BE2C (cell line): ENCODE data around the gene SLC47A2.

Experiments
- DNase-seq: peaks from one replicate; pipeline ENCODE4 v3.0.0-alpha.2; 2020
- H3K27me3 ChIP-seq: fragments of 250-450 bp; sonication (Bioruptor Pico); 2 replicates; pipeline ENCODE4 v1.5.1; 2020; ENCODE audit warnings: mild to moderate bottlenecking
- H3K36me3 ChIP-seq: fragments of 250-450 bp; sonication (Bioruptor Pico); 2 replicates; pipeline ENCODE4 v1.5.1; 2020; ENCODE audit warnings: mild to moderate bottlenecking
- H3K4me1 ChIP-seq: fragments of 250-450 bp; sonication (Bioruptor Pico); 2 replicates; pipeline ENCODE4 v1.5.1; 2020
- H3K4me3 ChIP-seq: 2 replicates; pipeline ENCODE4 v1.5.1; 2011; ENCODE audit warnings: low read depth, low read length
- H3K9me3 ChIP-seq: fragments of 250-450 bp; sonication (Bioruptor Pico); 2 replicates; pipeline ENCODE4 v1.5.1; 2020
- TF ChIP-seq, protein P1 (sequence below): IDR thresholded peaks from 2 replicates; pipeline ENCODE4 v1.5.1; 2012; ENCODE audit warnings: mild to moderate bottlenecking, low read depth, low read length

Gene SLC47A2

DNA sequence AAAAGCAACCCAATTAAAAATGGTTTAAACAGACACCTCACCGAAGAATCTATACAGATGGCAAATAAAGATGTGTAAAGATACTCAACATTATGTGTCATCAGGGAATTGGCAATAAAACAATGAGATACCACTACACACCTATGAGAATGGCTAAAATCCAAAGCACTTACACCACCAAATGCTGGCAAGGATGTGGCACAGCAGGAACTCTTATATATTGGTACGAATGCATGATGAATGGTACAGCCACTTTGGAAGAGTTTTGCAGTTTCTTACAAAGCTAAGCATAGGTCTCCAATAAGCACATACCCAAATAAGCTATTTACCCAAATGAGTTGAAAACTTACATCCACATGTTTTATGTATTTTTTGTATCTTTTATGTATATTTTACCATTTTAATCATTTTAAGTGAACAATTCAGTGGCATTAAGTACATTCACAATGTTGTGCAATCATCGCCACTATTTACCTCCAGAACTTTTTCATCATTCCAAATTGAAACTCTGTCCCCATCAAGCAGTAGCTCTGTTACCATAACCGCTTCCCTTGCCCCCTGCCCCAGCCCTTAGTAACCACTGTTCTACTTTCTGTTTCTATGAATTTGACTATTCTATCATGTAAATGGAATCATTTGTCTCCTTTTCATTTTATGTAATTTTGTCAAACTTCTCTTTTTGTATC lies 74.6 kb downstream of the SLC47A2 start:
- TF ChIP-seq, protein P1, sequence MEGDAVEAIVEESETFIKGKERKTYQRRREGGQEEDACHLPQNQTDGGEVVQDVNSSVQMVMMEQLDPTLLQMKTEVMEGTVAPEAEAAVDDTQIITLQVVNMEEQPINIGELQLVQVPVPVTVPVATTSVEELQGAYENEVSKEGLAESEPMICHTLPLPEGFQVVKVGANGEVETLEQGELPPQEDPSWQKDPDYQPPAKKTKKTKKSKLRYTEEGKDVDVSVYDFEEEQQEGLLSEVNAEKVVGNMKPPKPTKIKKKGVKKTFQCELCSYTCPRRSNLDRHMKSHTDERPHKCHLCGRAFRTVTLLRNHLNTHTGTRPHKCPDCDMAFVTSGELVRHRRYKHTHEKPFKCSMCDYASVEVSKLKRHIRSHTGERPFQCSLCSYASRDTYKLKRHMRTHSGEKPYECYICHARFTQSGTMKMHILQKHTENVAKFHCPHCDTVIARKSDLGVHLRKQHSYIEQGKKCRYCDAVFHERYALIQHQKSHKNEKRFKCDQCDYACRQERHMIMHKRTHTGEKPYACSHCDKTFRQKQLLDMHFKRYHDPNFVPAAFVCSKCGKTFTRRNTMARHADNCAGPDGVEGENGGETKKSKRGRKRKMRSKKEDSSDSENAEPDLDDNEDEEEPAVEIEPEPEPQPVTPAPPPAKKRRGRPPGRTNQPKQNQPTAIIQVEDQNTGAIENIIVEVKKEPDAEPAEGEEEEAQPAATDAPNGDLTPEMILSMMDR, result no peak
- no peaks in the 10 kb centered on the region for H3K27me3 ChIP-seq
- H3K4me1 ChIP-seq, result no peaks in the 10 kb centered on the region
- no peak for DNase-seq
- H3K4me3 ChIP-seq, result no peak overlapping the region
- no peaks in the 10 kb centered on the region for H3K9me3 ChIP-seq
- no peaks in the 10 kb centered on the region for H3K36me3 ChIP-seq

DNA sequence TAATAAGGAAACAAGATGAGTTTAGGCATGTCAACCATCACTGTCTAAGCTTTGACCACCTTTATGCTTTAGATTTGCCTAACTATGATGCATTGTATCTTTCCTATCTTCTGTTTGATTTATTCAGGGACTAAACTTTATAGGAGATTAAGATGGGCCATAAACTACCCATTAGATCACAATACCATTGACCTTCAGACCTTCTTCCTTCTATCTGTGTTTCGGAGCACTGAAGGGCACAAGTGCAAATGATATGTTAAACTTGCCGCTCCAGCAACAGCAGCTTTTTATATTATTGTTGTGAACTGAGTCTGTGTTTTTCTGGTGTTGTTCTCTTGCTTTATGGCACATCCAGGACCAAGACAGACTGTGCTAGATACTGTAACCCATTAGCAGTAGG lies 84.5 kb downstream of the SLC47A2 start:
- Histone ChIP-seq H3K4me1 (no peaks in the 10 kb centered on the region), H3K4me3 (no peak overlapping the region), H3K27me3 (no peaks in the 10 kb centered on the region), H3K9me3 (no peaks in the 10 kb centered on the region), H3K36me3 (no peaks in the 10 kb centered on the region)
- DNase-seq, result no peak
- TF ChIP-seq, protein P1, result no peak

DNA sequence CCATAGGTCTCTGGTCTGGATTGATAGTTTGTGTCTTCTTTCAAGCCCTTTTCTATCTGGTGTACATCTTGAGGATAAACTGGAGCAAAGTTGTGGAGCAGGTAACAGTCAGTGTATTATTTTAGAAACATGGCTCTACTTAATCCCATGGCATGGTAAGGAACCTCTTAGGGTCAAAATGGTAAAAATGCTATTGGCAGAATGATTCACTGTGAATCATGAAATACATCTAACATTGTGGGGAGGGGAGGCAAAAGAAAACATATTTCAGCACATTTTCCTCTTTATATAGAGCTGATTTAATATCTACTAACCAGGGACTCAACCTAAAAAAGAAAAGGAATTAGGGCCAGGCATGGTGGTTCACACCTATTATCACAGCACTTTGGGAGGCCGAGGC lies 85.7 kb downstream of the SLC47A2 start:
- Histone ChIP-seq H3K4me3 (no peak overlapping the region), H3K36me3 (no peaks in the 10 kb centered on the region), H3K27me3 (no peaks in the 10 kb centered on the region), H3K9me3 (no peaks in the 10 kb centered on the region), H3K4me1 (no peaks in the 10 kb centered on the region)
- no peak for DNase-seq
- TF ChIP-seq, protein P1, result no peak

DNA sequence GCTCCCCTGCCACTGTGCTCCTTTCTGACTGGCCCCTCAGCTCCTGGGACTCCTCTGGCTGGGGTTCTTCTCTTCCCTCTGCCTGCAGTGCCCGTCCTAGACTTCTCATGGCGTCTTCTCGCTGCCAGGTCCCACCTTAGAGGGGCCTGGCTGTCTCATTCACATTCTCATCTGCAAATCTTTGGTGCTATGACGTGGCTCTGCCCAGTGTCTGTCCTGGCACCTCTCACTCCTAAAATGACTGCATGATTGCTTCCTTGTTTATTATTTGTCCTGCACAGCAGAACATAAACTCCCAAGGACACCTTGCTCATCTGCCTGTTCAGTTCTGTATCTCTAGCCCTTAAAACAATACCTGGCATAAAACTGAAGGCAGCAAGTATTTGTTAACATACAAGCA lies 86.3 kb downstream of the SLC47A2 start:
- H3K36me3 ChIP-seq, result no peaks in the 10 kb centered on the region
- no peaks in the 10 kb centered on the region for H3K4me1 ChIP-seq
- TF ChIP-seq, protein P1, result no peak
- H3K9me3 ChIP-seq, result no peaks in the 10 kb centered on the region
- H3K27me3 ChIP-seq, result no peaks in the 10 kb centered on the region
- no peak for DNase-seq
- H3K4me3 ChIP-seq, result no peak overlapping the region

DNA sequence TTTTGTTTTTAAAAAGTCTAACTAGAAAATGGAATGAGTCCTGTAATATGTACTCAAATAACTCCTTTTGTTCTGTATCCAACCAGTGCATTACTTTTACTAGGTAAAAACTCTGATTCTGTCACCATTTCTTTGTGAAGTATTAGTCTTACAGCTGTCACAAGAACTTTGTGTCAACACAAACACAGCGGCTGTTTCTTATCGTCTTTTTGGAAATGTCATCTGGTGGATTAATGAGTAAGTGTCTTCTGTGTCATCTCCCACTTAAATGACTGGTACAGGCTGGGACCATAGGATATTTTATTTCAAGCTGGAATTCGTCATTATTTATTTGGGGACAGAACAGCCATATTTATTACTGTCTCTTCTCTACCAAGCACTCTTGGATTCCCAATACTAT lies 86.9 kb downstream of the SLC47A2 start:
- Histone ChIP-seq H3K9me3 (no peaks in the 10 kb centered on the region), H3K4me1 (no peaks in the 10 kb centered on the region), H3K27me3 (no peaks in the 10 kb centered on the region), H3K4me3 (no peak overlapping the region), H3K36me3 (no peaks in the 10 kb centered on the region)
- TF ChIP-seq, protein P1, result no peak
- DNase-seq, result no peak
